ENCODE data around the gene AP3S1.
A peak's percentile ranks its signal among the peaks of the same experiment; 100 is the strongest.

DNA sequence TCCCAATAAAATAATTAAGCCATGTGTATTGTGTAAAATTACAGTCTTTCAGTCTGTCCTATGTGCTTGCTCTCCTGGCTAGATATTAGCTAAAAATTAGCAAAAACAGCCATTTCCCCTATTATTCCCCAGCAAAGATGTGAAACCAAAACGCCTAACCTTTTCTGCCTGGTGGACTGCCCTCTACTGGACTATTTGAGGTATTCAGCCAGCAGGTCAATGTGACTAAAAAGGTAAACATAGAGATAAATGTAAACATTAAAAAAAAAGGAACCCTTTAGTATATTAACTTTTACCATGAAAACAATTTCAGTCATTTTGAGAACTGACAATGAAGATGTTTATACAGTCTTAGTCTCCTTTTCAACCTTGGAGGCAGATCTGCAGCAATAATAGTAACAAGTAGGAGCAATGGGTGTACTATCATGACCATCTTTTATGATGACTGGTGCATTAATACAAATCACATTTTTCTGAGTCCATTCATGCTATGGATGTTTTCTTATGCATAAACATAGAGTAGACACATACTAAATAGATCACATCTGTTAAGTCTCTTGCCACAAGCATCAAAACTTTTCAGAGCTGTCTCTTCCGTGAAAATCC, 10.5 kb upstream of the AP3S1 start:
- TF ChIP-seq, protein P1, sequence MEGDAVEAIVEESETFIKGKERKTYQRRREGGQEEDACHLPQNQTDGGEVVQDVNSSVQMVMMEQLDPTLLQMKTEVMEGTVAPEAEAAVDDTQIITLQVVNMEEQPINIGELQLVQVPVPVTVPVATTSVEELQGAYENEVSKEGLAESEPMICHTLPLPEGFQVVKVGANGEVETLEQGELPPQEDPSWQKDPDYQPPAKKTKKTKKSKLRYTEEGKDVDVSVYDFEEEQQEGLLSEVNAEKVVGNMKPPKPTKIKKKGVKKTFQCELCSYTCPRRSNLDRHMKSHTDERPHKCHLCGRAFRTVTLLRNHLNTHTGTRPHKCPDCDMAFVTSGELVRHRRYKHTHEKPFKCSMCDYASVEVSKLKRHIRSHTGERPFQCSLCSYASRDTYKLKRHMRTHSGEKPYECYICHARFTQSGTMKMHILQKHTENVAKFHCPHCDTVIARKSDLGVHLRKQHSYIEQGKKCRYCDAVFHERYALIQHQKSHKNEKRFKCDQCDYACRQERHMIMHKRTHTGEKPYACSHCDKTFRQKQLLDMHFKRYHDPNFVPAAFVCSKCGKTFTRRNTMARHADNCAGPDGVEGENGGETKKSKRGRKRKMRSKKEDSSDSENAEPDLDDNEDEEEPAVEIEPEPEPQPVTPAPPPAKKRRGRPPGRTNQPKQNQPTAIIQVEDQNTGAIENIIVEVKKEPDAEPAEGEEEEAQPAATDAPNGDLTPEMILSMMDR (IDR thresholded peaks at IDR 0.05): peak; percentile 84 to 89 (median 86)
- TF ChIP-seq POLR2A (IDR thresholded peaks at IDR 0.05): no peak

Data from right lobe of liver (tissue), 4 donors.